Neuronal stem cell (in vitro differentiated cells): ENCODE data around the gene ITPRID1.
"Not testable (repeated sequence)": the region's sequence is repeated elsewhere in the genome, so short reads cannot be mapped to it uniquely, and the experiment has no call there.

Experiments
- DNase-seq: peaks from one replicate; pipeline ENCODE4 v3.0.0-alpha.2; 2013; ENCODE audit warnings: low spot score
- H2AFZ ChIP-seq: one replicate; pipeline ENCODE4 v1.6.1; 2013; ENCODE audit warnings: mild to moderate bottlenecking, low read length, inconsistent platforms
- H2AK5ac ChIP-seq: 2 replicates; pipeline ENCODE4 v1.6.1; 2013; ENCODE audit warnings: low read depth, mild to moderate bottlenecking, inconsistent platforms, low read length, moderate library complexity, mixed read lengths
- H2BK120ac ChIP-seq: 2 replicates; pipeline ENCODE4 v1.6.1; 2013; ENCODE audit warnings: low read depth, mild to moderate bottlenecking, inconsistent platforms, low read length, moderate library complexity, mixed read lengths
- H2BK12ac ChIP-seq: one replicate; pipeline ENCODE4 v1.6.1; 2013; ENCODE audit warnings: low read length, inconsistent platforms
- H2BK15ac ChIP-seq: 2 replicates; pipeline ENCODE4 v1.6.1; 2013; ENCODE audit warnings: mild to moderate bottlenecking, low read length, inconsistent platforms, mixed read lengths
- H2BK5ac ChIP-seq: one replicate; pipeline ENCODE4 v1.6.1; 2013; ENCODE audit warnings: inconsistent platforms, mild to moderate bottlenecking, low read length, moderate library complexity
- H3K14ac ChIP-seq: one replicate; pipeline ENCODE4 v1.6.1; 2013; ENCODE audit warnings: low read length, inconsistent platforms
- H3K18ac ChIP-seq: 2 replicates; pipeline ENCODE4 v1.6.1; 2013; ENCODE audit warnings: low read length, inconsistent platforms
- H3K23ac ChIP-seq: 2 replicates; pipeline ENCODE4 v1.6.1; 2013; ENCODE audit warnings: low read depth, mild to moderate bottlenecking, mixed read lengths, low read length, inconsistent platforms; ENCODE audit not compliant: poor library complexity
- H3K27ac ChIP-seq: replicated peaks from 3 replicates; pipeline ENCODE4 v1.5.1; 2013; ENCODE audit warnings: low read length, inconsistent platforms
- H3K27me3 ChIP-seq, 3 experiments: 2 replicates each; pipeline ENCODE4 v1.6.1; 2013; ENCODE audit warnings: low read length in 3 of 3, mild to moderate bottlenecking in 2 of 3, inconsistent platforms in 1 of 3, low read depth in 1 of 3, mixed read lengths in 1 of 3, moderate library complexity in 1 of 3; ENCODE audit not compliant: control insufficient read depth in 3 of 3, insufficient read depth in 3 of 3
- H3K36me3 ChIP-seq, 2 donors: replicated peaks in 1 of 2; 2 replicates each; pipeline ENCODE4 v1.6.1; 2013; ENCODE audit warnings: low read length in 2 of 2; ENCODE audit not compliant: control insufficient read depth in 2 of 2, insufficient read depth in 2 of 2
- H3K4ac ChIP-seq: 2 replicates; pipeline ENCODE4 v1.6.1; 2013; ENCODE audit warnings: inconsistent platforms, mild to moderate bottlenecking, low read length, moderate library complexity
- H3K4me1 ChIP-seq, 2 donors: 1 replicate in 1 of 2; 2 replicates in 1 of 2; pipeline ENCODE4 v1.6.1; 2013; ENCODE audit warnings: low read length in 2 of 2, low read depth in 1 of 2; ENCODE audit not compliant: control insufficient read depth in 2 of 2, insufficient read depth in 1 of 2
- H3K4me2 ChIP-seq: one replicate; pipeline ENCODE4 v1.6.1; 2013; ENCODE audit warnings: mild to moderate bottlenecking, low read length, inconsistent platforms; ENCODE audit not compliant: insufficient read depth, poor library complexity, severe bottlenecking
- H3K4me3 ChIP-seq, 2 donors: 2 replicates each; pipeline ENCODE4 v1.5.1; 2013; ENCODE audit warnings: low read length in 2 of 2, mild to moderate bottlenecking in 2 of 2, inconsistent platforms in 1 of 2, moderate library complexity in 1 of 2
- H3K79me1 ChIP-seq: one replicate; pipeline ENCODE4 v1.6.1; 2013; ENCODE audit warnings: low read depth, mild to moderate bottlenecking, inconsistent platforms, low read length, moderate library complexity
- H3K9ac ChIP-seq: one replicate; pipeline ENCODE4 v1.6.1; 2013; ENCODE audit warnings: mild to moderate bottlenecking, low read depth, low read length, inconsistent platforms; ENCODE audit not compliant: poor library complexity
- H3K9me3 ChIP-seq, 2 donors: replicated peaks in 1 of 2; 2 replicates each; pipeline versions ENCODE3 to v1.6.1; 2013; ENCODE audit warnings: low read length in 2 of 2, mild to moderate bottlenecking in 2 of 2, inconsistent platforms in 1 of 2, low read depth in 1 of 2, mixed read lengths in 1 of 2, moderate library complexity in 1 of 2; ENCODE audit not compliant: control insufficient read depth in 2 of 2, insufficient read depth in 1 of 2
- H4K8ac ChIP-seq: one replicate; pipeline ENCODE4 v1.6.1; 2013; ENCODE audit warnings: low read depth, mild to moderate bottlenecking, inconsistent platforms, low read length, moderate library complexity
- H4K91ac ChIP-seq: one replicate; pipeline ENCODE4 v1.6.1; 2013; ENCODE audit warnings: low read length, low read depth, mild to moderate bottlenecking, inconsistent platforms; ENCODE audit not compliant: poor library complexity
- WGBS, 2 donors: extraction: QIAGEN DNeasy Blood & Tissue Kit; methylation state at CpG; one replicate each; pipeline ENCODE4 v1.1.7; 2013; ENCODE audit warnings: missing lambda C conversion rate in 2 of 2, mixed read lengths in 1 of 2; ENCODE audit not compliant: insufficient read length in 2 of 2, insufficient replicate concordance in 1 of 2; ENCODE audit errors: extremely low coverage in 2 of 2; 5-methylcytosine and 5-hydroxymethylcytosine counted together

ITPRID1 gene

DNA sequence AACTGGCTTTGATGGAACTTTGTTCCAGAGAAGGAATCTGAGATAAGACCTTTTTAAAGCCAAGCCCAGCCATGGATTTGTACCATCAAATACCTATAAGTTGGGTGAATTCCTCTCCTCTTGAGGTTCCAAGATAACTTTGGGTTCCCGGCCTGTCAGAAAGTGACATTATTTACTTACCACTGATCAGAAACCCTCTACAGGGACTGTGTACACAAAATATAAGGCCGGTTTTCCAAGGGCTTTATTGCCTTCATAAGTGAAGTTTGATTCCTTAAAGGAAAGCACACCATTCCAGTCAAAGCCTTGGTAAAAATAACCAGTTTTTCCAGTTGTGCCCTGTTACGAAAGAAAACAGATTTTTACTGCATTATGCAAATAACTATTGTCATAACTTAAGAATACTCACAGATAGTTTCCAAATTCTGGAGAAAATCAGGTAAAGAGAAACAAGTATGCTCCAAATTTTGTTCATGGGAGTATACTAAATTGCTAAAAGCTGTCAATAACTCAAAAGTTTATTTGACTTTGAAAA, 26.8 kb downstream of the ITPRID1 start:
- H3K79me1 ChIP-seq, H3K4me1 ChIP-seq, H2BK15ac ChIP-seq, H2BK120ac ChIP-seq, H4K91ac ChIP-seq, H3K4ac ChIP-seq, H3K27me3 ChIP-seq, H3K9ac ChIP-seq, H2AFZ ChIP-seq, H3K9me3 ChIP-seq, DNase-seq, H3K36me3 ChIP-seq, H3K4me2 ChIP-seq, H2BK12ac ChIP-seq, H3K18ac ChIP-seq, H2AK5ac ChIP-seq, H3K23ac ChIP-seq, H3K27ac ChIP-seq, H3K4me3 ChIP-seq, H2BK5ac ChIP-seq, H4K8ac ChIP-seq, H3K14ac ChIP-seq: not testable (repeated sequence)
- WGBS, 2 donors, result no CpG with 5 or more reads among the region's 3 CpGs

DNA sequence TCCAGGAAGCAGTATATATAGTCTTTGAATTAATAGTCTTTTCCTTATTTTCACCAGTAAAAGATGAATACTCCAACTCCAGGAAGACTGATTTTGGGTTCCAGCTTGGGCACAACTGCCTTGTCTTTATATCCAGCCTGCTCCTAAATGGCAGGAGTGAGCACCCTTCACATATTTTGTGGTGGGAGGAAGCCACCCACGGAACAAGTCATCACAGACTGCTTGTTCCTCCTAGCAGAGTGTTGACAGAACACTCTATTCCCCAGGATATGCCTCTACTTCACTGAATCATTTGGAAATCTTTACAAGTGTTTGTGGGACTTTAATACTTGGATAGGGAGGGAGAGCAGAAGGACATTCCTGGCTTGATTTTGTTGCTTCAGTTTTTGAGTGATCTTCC, 31.7 kb downstream of the ITPRID1 start:
- H3K36me3 ChIP-seq, result no peaks in the 10 kb centered on the region
- no peak overlapping the region for H3K4ac ChIP-seq
- no CpG with 5 or more reads among the region's 1 CpG for WGBS, 2 donors
- H3K4me2 ChIP-seq, result no peak overlapping the region
- H3K4me1 ChIP-seq, result no peaks in the 10 kb centered on the region
- H2BK12ac ChIP-seq, result no peak overlapping the region
- no peaks in the 10 kb centered on the region for H3K27me3 ChIP-seq
- H4K8ac ChIP-seq, result no peak overlapping the region
- H3K27ac ChIP-seq, result no peak overlapping the region
- no peak overlapping the region for H3K14ac ChIP-seq
- no peaks in the 10 kb centered on the region for H3K79me1 ChIP-seq
- no peak overlapping the region for H3K23ac ChIP-seq
- no peak overlapping the region for H2AK5ac ChIP-seq
- H2AFZ ChIP-seq, result no peak overlapping the region
- no peak for DNase-seq
- no peak overlapping the region for H3K9ac ChIP-seq
- no peak overlapping the region for H4K91ac ChIP-seq
- H2BK120ac ChIP-seq, result no peak overlapping the region
- no peak overlapping the region for H2BK5ac ChIP-seq
- H3K9me3 ChIP-seq, result no peaks in the 10 kb centered on the region
- H2BK15ac ChIP-seq, result no peak overlapping the region
- no peak overlapping the region for H3K18ac ChIP-seq
- no peak overlapping the region for H3K4me3 ChIP-seq

DNA sequence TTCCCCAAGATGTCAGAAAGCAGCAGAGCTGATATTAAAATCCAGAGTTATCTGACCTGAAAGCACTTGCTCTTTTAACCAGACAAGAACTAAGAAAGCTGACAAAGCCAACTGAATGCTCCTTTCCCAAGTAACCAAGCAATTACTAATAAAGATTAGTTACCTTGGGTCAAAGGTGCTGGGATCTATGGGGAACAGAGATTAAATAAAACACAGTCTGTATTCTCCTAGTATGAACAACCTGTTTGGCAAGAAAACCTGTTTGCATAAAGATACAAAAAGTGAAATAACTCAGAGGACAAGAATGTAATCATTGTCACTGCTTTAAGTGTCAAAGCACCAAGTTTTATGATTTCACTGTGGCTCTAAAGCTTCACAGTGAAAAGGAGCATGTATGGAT, 35.7 kb downstream of the ITPRID1 start:
- Histone ChIP-seq H2AFZ (no peak overlapping the region), H3K4ac (no peak overlapping the region)

DNA sequence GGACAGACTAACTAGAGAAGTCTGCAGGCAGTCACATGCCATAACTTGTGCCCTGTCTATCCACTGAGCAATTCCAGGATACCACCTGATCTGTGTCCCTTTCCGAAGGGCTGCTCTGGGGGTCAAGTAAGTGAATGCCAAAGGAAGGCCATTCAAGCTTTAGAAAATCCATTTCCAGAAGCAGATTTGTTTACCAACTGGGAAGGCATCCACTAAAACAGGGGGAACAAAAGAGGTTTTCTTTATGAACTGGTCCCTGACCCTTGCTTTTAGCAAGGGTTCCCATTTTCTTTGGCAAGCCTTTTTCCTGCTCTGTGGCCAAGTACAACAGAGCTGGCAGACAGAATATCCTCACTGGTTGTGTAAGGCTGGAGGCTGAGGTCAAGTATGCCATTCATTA, 36.5 kb downstream of the ITPRID1 start:
- H3K27ac ChIP-seq, result no peak overlapping the region
- no CpG with 5 or more reads among the region's 1 CpG for WGBS, 2 donors
- no peak for DNase-seq

More for the DNA sequence above, 35.7 kb downstream of the ITPRID1 start:
- Histone ChIP-seq H3K18ac (no peak overlapping the region), H2BK120ac (no peak overlapping the region), H3K23ac (no peak overlapping the region), H3K4me2 (no peak overlapping the region), H2BK5ac (no peak overlapping the region), H4K91ac (no peak overlapping the region), H2BK12ac (no peak overlapping the region), H3K9me3 (no peaks in the 10 kb centered on the region), H3K27me3 (no peaks in the 10 kb centered on the region), H2BK15ac (no peak overlapping the region), H3K14ac (no peak overlapping the region), H3K9ac (no peak overlapping the region), H3K4me3 (no peak overlapping the region), H4K8ac (no peak overlapping the region), H3K27ac (no peak overlapping the region), H3K36me3 (no peaks in the 10 kb centered on the region), H3K4me1 (no peaks in the 10 kb centered on the region), H2AK5ac (no peak overlapping the region), H3K79me1 (no peaks in the 10 kb centered on the region)
- DNase-seq, result no peak

More for the DNA sequence above, 36.5 kb downstream of the ITPRID1 start:
- Histone ChIP-seq H3K23ac (no peak overlapping the region), H3K18ac (no peak overlapping the region), H2BK120ac (no peak overlapping the region), H2AFZ (no peak overlapping the region), H3K9ac (no peak overlapping the region), H3K79me1 (no peaks in the 10 kb centered on the region), H2BK5ac (no peak overlapping the region), H2BK12ac (no peak overlapping the region), H3K4ac (no peak overlapping the region), H4K8ac (no peak overlapping the region), H3K36me3 (no peaks in the 10 kb centered on the region), H3K4me2 (no peak overlapping the region), H4K91ac (no peak overlapping the region), H3K4me1 (no peaks in the 10 kb centered on the region), H3K4me3 (no peak overlapping the region), H3K9me3 (no peaks in the 10 kb centered on the region), H2BK15ac (no peak overlapping the region), H3K14ac (no peak overlapping the region), H3K27me3 (no peaks in the 10 kb centered on the region), H2AK5ac (no peak overlapping the region)
